Stimulated activated CD4-positive, alpha-beta T cell treated with anti-CD3 and anti-CD28 coated beads, Interleukin-12 subunit alpha, Interleukin-12 subunit beta, amount 100 ng/mL, for 48 hours (primary cell): Measurements from ENCODE around the gene ZNF260.
"Not testable (repeated sequence)": the region's sequence is repeated elsewhere in the genome, so short reads cannot be mapped to it uniquely, and the experiment has no call there.

Source experiments
- DNase-seq, 3 donors: peaks; one replicate each; pipeline ENCODE4 v3.0.0-alpha.2; 2020; ENCODE audit warnings: low read depth in 2 of 3, low spot score in 1 of 3

ZNF260 gene

DNA sequence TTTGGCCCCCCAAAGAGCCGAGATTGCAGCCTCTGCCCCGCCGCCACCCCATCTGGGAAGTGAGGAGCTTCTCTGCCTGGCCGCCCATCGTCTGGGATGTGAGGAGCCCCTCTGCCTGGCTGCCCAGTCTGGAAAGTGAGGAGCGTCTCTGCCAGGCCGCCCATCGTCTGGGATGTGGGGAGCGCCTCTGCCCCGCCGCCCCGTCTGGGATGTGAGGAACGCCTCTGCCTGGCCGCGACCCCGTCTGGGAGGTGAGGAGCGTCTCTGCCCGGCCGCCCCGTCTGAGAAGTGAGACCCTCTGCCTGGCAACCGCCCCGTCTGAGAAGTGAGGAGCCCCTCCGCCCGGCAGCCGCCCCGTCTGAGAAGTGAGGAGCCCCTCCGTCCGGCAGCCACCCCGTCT lies 37.2 kb downstream of the ZNF260 start:
- not testable (repeated sequence) for DNase-seq

DNA sequence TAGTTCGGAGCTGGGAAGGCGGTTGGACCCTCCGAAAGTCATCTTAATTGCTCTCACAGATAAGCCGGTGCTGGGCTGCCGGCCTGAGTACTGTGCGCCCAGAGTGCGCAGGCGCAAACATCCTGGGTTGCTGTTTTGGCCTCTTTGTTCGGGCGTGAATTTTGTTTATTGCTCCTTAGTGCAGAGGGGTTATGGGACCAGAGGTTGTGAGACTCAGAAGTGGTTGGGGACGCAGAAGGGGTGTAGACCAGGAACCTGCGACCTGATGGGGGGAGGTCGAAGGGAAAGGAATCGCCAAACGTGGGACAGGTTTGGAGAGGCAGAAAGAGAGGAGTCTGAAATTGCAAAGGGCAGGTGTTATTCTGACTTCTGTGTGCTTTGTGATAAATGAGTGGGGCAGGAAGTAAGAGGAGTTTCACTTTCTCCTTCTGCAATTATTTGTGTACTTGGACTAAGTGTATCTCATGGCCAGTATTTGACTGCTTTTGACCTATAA lies 38.1 kb downstream of the ZNF260 start:
- peak; percentile 50 to 61 (median 51) for DNase-seq

DNA sequence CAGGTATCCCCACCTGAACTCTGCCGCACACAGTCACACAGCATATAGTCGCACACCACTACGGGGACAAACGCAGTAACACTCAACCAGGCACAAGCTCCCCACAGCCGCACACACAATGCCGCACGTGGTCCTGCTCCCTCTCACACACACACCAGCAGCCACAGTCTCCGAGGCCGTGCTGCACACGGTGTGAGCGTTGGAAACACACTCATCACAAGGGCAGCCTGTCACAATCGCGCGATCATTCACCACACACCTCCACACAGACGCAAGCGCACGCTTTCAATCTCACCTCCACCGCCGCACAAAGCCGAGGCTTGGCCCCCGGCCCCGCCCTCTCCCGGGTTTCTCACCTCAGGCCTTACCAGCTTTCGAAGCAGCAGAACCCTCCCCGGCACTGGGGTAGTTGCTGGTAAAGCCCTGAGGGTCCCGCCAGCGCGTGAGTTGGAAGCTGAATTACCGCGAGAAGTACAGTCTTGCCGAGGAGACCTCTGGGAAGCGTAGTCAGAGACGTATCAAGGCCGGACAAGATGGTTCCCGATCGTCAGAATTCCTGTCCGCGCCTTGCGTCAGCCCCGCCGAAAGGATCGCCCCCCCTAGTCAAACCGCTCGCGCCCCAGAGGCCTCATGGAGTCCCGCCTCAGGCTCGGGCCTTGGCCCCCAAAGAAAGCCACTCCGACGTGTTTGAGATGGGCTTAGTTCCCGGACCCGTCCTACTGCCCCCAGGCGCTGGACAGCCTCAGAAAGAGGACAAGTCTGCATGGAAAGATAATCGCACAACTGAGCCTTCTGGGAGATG lies 38.8 kb downstream of the ZNF260 start, which contains the start of gene ZNF566:
Gene ZNF566 (minus strand): TSS at position 444 of the 802 bp plus-strand sequence. CDS start 13,004 bp downstream, outside the sequence.
- DNase-seq: peak; percentile 87 to 94 (median 89)

DNA sequence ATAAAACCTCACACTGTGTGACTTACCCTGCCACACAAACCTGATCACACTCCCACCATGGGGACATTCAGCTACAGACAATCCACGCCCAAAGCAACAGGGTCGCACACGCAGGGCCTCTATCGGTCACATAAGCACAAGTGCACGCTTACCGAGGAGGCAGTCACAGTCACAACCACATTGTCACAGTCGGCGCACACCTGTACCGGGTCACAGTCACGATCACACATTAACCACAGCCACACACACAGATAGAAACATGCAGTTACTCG lies 39.3 kb downstream of the ZNF260 start:
- peak in 2 of 3 donors; percentile 20 to 30 for DNase-seq

DNA sequence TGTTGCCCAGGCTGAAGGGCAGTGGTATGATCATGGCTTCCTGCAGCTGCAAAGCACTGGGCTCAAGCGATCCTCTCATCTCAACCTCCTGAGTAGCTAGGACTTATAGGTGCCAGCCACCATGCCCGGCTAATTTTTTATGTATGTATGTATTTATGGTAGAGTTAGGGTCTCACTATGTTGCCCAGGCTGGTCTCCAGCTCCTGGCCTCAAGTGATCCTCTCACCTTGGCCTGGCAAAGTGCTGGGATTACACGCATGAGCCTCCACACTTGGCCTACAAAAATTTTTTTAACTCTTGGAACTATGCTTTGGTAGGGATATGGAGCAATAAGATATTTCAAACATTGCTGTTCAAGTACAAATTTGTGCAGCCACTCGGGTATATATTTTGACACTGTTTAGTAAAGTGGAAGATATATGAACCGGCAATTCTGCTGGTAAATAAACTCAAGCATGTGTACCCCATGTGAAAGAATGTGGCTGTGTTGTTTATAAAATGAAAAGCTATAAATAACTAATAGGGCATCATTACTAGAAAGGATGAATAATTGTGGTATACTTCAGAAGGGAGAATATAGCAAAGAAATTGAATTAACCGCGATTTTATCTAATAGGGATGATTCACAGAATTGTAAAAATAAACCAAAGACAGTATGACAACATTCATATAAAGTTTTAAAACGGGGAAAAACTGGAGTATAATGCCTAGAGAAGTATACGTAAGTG lies 39.8 kb downstream of the ZNF260 start:
- DNase-seq: no peak

DNA sequence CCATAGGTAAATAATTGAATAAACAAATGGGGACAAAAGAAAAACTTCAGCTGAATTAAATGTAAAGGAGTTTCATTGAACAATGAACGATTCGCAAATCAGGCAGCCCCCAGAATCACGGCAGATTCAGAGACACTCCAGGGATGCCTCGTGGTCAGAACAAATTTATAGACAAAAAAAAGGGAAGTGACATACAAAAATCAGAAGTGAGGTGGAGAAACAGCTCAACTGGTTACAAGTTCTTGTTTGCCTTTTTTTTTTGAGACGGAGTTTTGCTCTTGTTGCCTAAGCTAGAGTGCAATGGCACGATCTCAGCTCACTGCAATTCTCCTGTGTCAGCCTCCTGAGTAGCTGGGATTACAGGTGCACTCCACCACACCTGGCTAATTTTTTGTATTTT lies 44.4 kb downstream of the ZNF260 start:
- no peak for DNase-seq

DNA sequence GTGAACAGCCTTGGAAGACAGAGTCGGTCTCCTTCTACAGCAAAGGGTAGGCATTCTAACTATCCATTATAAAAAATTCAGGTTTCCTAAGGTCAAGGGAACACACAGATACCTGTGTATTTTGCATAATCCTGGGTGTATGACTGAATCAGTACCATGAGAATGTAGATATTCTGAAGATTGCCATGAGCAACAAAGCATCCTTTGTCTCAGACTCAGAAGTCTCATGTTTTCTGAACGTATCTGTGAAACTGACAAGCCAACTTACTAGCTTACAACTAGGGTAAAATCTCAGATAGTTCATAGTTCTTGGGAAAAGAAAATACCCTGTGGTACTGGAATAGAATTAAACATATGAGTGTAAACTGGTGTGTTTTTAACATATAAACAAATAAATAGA lies 45.2 kb downstream of the ZNF260 start:
- no peak for DNase-seq
